HG03565 (cell line): Measurements from ENCODE around the gene GSG1L.

Experiments
- ATAC-seq: cut with Tn5 transposase; IDR thresholded peaks from one replicate; pipeline ENCODE4 v1.9.1; 2021; ENCODE audit warnings: mild to moderate bottlenecking, moderate library complexity; ENCODE audit not compliant: unreplicated experiment

GSG1L gene

GRCh38 chr16:27826081-27826892 lies 237.2 kb downstream of the GSG1L start:
- ATAC-seq = no peak

GRCh38 chr16:27824786-27825185 lies 238.7 kb downstream of the GSG1L start:
- ATAC-seq = no peak

GRCh38 chr16:27824006-27824405 lies 239.5 kb downstream of the GSG1L start:
- ATAC-seq = no peak

GRCh38 chr16:27823421-27823820 lies 240.1 kb downstream of the GSG1L start:
- no peak for ATAC-seq

GRCh38 chr16:27822996-27823395 lies 240.5 kb downstream of the GSG1L start:
- ATAC-seq = no peak

- ATAC-seq = no peak
These were observed 241.0 kb downstream of the GSG1L start for GRCh38 chr16:27822529-27822928.

GRCh38 chr16:27820646-27821345 lies 242.7 kb downstream of the GSG1L start:
- no peak for ATAC-seq

GRCh38 chr16:27819881-27820610 lies 243.5 kb downstream of the GSG1L start:
- no peak for ATAC-seq

GRCh38 chr16:27819356-27819755 lies 244.2 kb downstream of the GSG1L start:
- ATAC-seq = no peak

- ATAC-seq = no peak
These were observed 245.3 kb downstream of the GSG1L start for GRCh38 chr16:27818246-27818645.

GRCh38 chr16:27817038-27817437 lies 246.5 kb downstream of the GSG1L start:
- ATAC-seq = no peak

GRCh38 chr16:27816561-27816960 lies 247.0 kb downstream of the GSG1L start:
- ATAC-seq = no peak

GRCh38 chr16:27813591-27813990 lies 249.9 kb downstream of the GSG1L start:
- ATAC-seq = no peak

- ATAC-seq = no peak
These were observed 251.6 kb downstream of the GSG1L start for GRCh38 chr16:27811881-27812280.

GRCh38 chr16:27806986-27807385 lies 256.5 kb downstream of the GSG1L start:
- no peak for ATAC-seq

GRCh38 chr16:27806388-27806787 lies 257.1 kb downstream of the GSG1L start:
- ATAC-seq = no peak

- ATAC-seq = no peak
These were observed 257.6 kb downstream of the GSG1L start for GRCh38 chr16:27805828-27806351.

GRCh38 chr16:27803775-27804549 lies 259.6 kb downstream of the GSG1L start:
- ATAC-seq = no peak

- no peak for ATAC-seq
These were observed 260.7 kb downstream of the GSG1L start for GRCh38 chr16:27802664-27803439.
